HCT116 (cell line): ENCODE data around the gene TTF1. TPM values are rescaled to one million over a fixed set of nuclear protein-coding genes. Genes with fewer than 3 reads are reported as not detected.

Experiments used
- ATAC-seq: fragments of 200-7000 bp; cut with Tn5 transposase; 2 replicates; pipeline ENCODE4 v1.9.1; 2020; ENCODE audit warnings: mild to moderate bottlenecking, moderate library complexity
- BruUV-seq: library from RNA; stranded (reverse); fragments of 400-500 nt; replicated peaks from 2 replicates; lab custom pipeline; 2021; lab: Mats Ljungman, UMichigan
- CTCF ChIA-PET: fragments of 300-600 bp; sonication (Branson Sonifier 250); formaldehyde crosslinking; loops from one replicate; lab custom pipeline; 2021; ENCODE audit warnings: antibody characterized with exemption; lab: Charles Lee
- POLR2A ChIA-PET: fragments of 300-600, 350-600 bp; sonication (Branson Sonifier 250); formaldehyde crosslinking; loops from one replicate; lab custom pipeline; 2021; ENCODE audit warnings: antibody characterized with exemption; lab: Charles Lee
- RAD21 ChIA-PET, 2 experiments: fragments of 300-600 bp; sonication (Branson Sonifier 250); formaldehyde crosslinking; loops; one replicate each; lab custom pipeline; 2023; ENCODE audit warnings: low total read pairs in 2 of 2; ENCODE audit not compliant: uncharacterized antibody in 2 of 2, unreplicated experiment in 2 of 2, low non-redundant PET in 1 of 2; lab: Charles Lee
- DNase-seq: peaks from one replicate; pipeline ENCODE4 v3.0.0-alpha.2; 2010; ENCODE audit warnings: low read depth, low spot score
- H2AFZ ChIP-seq: fragments of 200-600 bp; shearing (Covaris generic), sonication (generic); 2 replicates; pipeline ENCODE4 v1.6.1; 2017; ENCODE audit warnings: low read depth, mixed run types, mixed read lengths, antibody characterized with exemption, low read length; ENCODE audit not compliant: poor library complexity, severe bottlenecking
- H3K27ac ChIP-seq: 2 replicates; pipeline ENCODE4 v1.5.1; 2012; ENCODE audit warnings: low read depth, low read length
- H3K27me3 ChIP-seq: fragments of 200-600 bp; sonication (generic); 2 replicates; pipeline ENCODE4 v1.6.1; 2016; ENCODE audit warnings: mixed run types, low read length, mixed read lengths; ENCODE audit not compliant: insufficient read depth
- H3K36me3 ChIP-seq, 2 experiments: fragments of 200-500 bp in 1 of 2; fragments of 200-600 bp in 1 of 2; sonication (Bioruptor generic) in 1 of 2; sonication (generic) in 1 of 2; 2 replicates each; pipeline versions ENCODE4 v1.5.1 to v1.6.1; 2014 to 2016; ENCODE audit warnings: low read length in 2 of 2, inconsistent platforms in 1 of 2, mixed read lengths in 1 of 2, mixed run types in 1 of 2; ENCODE audit not compliant: insufficient read depth in 2 of 2, control insufficient read depth in 1 of 2
- H3K4me1 ChIP-seq, 2 experiments: fragments of 200-600 bp in 1 of 2; sonication (generic) in 1 of 2; 2 replicates each; pipeline versions ENCODE4 v1.5.1 to v1.6.1; 2012 to 2017; ENCODE audit warnings: low read length in 2 of 2, inconsistent platforms in 1 of 2, mild to moderate bottlenecking in 1 of 2, mixed read lengths in 1 of 2, mixed run types in 1 of 2, moderate library complexity in 1 of 2; ENCODE audit not compliant: insufficient read depth in 2 of 2, control insufficient read depth in 1 of 2
- H3K4me2 ChIP-seq: fragments of 200-600 bp; sonication (generic); 2 replicates; pipeline ENCODE4 v1.6.1; 2017; ENCODE audit warnings: mixed run types, low read length, mixed read lengths
- H3K4me3 ChIP-seq, 2 experiments: fragments of 200-600 bp in 1 of 2; sonication (generic) in 1 of 2; replicated peaks in 1 of 2; 2 replicates each; pipeline ENCODE4 v1.5.1; 2011 to 2016; ENCODE audit warnings: low read length in 2 of 2, control low read depth in 1 of 2, low read depth in 1 of 2, mild to moderate bottlenecking in 1 of 2, mixed read lengths in 1 of 2, mixed run types in 1 of 2
- H3K79me2 ChIP-seq: fragments of 200-600 bp; sonication (generic); 2 replicates; pipeline ENCODE4 v1.6.1; 2017; ENCODE audit warnings: mild to moderate bottlenecking, mixed run types, low read length, moderate library complexity, mixed read lengths; ENCODE audit not compliant: insufficient read depth
- H3K9ac ChIP-seq: fragments of 200-600 bp; sonication (generic); 2 replicates; pipeline ENCODE4 v1.6.1; 2016; ENCODE audit warnings: low read length, mixed read lengths
- H3K9me2 ChIP-seq: fragments of 200-600 bp; sonication (generic), shearing (Covaris generic); 2 replicates; pipeline ENCODE4 v1.6.1; 2017; ENCODE audit warnings: mixed run types, mild to moderate bottlenecking, moderate library complexity; ENCODE audit not compliant: insufficient read depth
- H3K9me3 ChIP-seq, 2 experiments: fragments of 200-500 bp in 1 of 2; fragments of 200-600 bp in 1 of 2; sonication (Bioruptor generic) in 1 of 2; sonication (generic) in 1 of 2; 2 replicates each; pipeline ENCODE4 v1.6.1; 2014 to 2017; ENCODE audit warnings: low read length in 2 of 2, mixed read lengths in 2 of 2, inconsistent platforms in 1 of 2, low read depth in 1 of 2, mild to moderate bottlenecking in 1 of 2, mixed run types in 1 of 2, moderate library complexity in 1 of 2; ENCODE audit not compliant: control insufficient read depth in 1 of 2, insufficient read depth in 1 of 2
- H4K20me1 ChIP-seq: fragments of 200-600 bp; sonication (generic), shearing (Covaris generic); 2 replicates; pipeline ENCODE4 v1.6.1; 2017; ENCODE audit warnings: mixed run types, mild to moderate bottlenecking, moderate library complexity; ENCODE audit not compliant: insufficient read depth
- CBX3 ChIP-seq: IDR thresholded peaks from 2 replicates; pipeline ENCODE4 v1.6.1; 2012; ENCODE audit warnings: low read depth
- CEBPB ChIP-seq: IDR thresholded peaks from 2 replicates; pipeline ENCODE4 v1.6.1; 2012; ENCODE audit warnings: low read depth
- FOSL1 ChIP-seq: IDR thresholded peaks from 2 replicates; pipeline ENCODE4 v1.6.1; 2012; ENCODE audit warnings: low read depth
- JUND ChIP-seq: IDR thresholded peaks from 2 replicates; pipeline ENCODE4 v1.6.1; 2012
- MAX ChIP-seq: IDR thresholded peaks from 2 replicates; pipeline ENCODE4 v1.6.1; 2012
- POLR2A ChIP-seq: IDR thresholded peaks from 2 replicates; pipeline ENCODE4 v1.7.0; 2011; ENCODE audit warnings: borderline replicate concordance; ENCODE audit not compliant: insufficient read depth, insufficient read length; ENCODE audit errors: extremely low read depth
- RAD21 ChIP-seq: IDR thresholded peaks from 2 replicates; pipeline ENCODE4 v1.6.1; 2012; ENCODE audit warnings: low read depth, mild to moderate bottlenecking
- REST ChIP-seq: IDR thresholded peaks from 2 replicates; pipeline ENCODE4 v1.6.1; 2012; ENCODE audit warnings: low read depth
- SIN3A ChIP-seq: IDR thresholded peaks from 2 replicates; pipeline ENCODE4 v1.6.1; 2012; ENCODE audit warnings: low read depth
- YY1 ChIP-seq: IDR thresholded peaks from 2 replicates; pipeline ENCODE4 v1.6.1; 2011; ENCODE audit warnings: low read length, low read depth, moderate library complexity, mild to moderate bottlenecking; ENCODE audit not compliant: insufficient replicate concordance; ENCODE audit errors: extremely low read depth
- ZFX ChIP-seq: fragments of 450-650 bp; IDR thresholded peaks from 2 replicates; pipeline ENCODE4 v1.6.1; 2017
- ZNF274 ChIP-seq: fragments of 200-500 bp; sonication (Bioruptor generic); IDR thresholded peaks from 2 replicates; pipeline ENCODE4 v1.6.1; 2014; ENCODE audit warnings: mild to moderate bottlenecking, low read depth, low read length, inconsistent platforms
- intact Hi-C: fragments of 100-400 bp; cut with micrococcal nuclease; formaldehyde crosslinking; loops from 2 replicates; pipeline ENCODE4 v1.10.0; 2022
- total RNA-seq: library from RNA; stranded (reverse); gene quantifications from one replicate; pipeline ENCODE4 v1.2.1, GENCODE V29; 2021; ENCODE audit not compliant: unreplicated experiment
- TF ChIP-seq, protein P1 (sequence below): IDR thresholded peaks from 2 replicates; pipeline ENCODE4 v1.6.1; 2012

Gene TTF1
- total RNA-seq, 1 experiment from 2014 or later, result 14.5 TPM

DNA sequence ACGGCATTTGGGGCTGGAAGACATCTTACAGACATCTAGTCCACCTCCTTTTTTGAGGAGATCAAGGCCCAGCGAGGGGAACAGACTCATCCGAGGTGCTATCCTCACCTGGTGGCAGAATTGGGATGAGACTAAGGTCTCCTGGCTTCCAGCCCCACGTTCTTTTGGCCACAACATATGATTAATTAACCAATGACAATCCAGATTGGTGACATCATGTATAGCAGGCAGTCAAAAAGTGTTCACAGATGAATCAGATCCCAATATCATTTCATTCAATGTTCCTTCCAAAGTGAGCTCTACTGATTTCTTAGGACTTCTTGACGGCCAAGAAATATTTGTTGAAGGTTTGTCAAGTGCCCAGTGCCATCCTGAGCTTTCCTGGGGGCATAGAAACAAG lies 7.3 kb upstream of the TTF1 start:
- intact Hi-C loops, result no loop called here
- no peaks in the 10 kb centered on the region for H3K79me2 ChIP-seq
- no peaks in the 10 kb centered on the region for H4K20me1 ChIP-seq
- H3K4me1 ChIP-seq, result peaks cover 18 to 26% of the 10 kb centered on the region in 2 experiments
- no peaks in the 10 kb centered on the region for H3K9me2 ChIP-seq
- no peak for ATAC-seq
- no TSS peak for BruUV-seq
- DNase-seq, result no peak
- no peak overlapping the region for H2AFZ ChIP-seq
- no peak overlapping the region for H3K4me3 ChIP-seq
- no peak overlapping the region for H3K27ac ChIP-seq
- no peak overlapping the region for H3K4me2 ChIP-seq
- H3K9ac ChIP-seq, result no peak overlapping the region
- POLR2A ChIA-PET, result no interaction called here
- H3K9me3 ChIP-seq, result no peaks in the 10 kb centered on the region
- CTCF ChIA-PET, result interaction anchor here (1.0 kb wide), 1 partner anchor 158 kb away, joined by 3 read pairs; no protein-coding TSS in a partner anchor
- TF ChIP-seq CBX3 (no peak), YY1 (no peak), FOSL1 (no peak), REST (no peak), MAX (no peak), SIN3A (no peak), POLR2A (no peak), ZNF274 (no peak), RAD21 (no peak), CEBPB (no peak), JUND (no peak), ZFX (no peak)
- TF ChIP-seq, protein P1, sequence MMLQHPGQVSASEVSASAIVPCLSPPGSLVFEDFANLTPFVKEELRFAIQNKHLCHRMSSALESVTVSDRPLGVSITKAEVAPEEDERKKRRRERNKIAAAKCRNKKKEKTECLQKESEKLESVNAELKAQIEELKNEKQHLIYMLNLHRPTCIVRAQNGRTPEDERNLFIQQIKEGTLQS, result no peak
- H3K36me3 ChIP-seq, result no peaks in the 10 kb centered on the region
- RAD21 ChIA-PET, result no interaction called here
- H3K27me3 ChIP-seq, result peaks cover 26% of the 10 kb centered on the region; the same call in 1 of the 2 replicates
